Measurements from ENCODE around the gene SHOX.

DNA sequence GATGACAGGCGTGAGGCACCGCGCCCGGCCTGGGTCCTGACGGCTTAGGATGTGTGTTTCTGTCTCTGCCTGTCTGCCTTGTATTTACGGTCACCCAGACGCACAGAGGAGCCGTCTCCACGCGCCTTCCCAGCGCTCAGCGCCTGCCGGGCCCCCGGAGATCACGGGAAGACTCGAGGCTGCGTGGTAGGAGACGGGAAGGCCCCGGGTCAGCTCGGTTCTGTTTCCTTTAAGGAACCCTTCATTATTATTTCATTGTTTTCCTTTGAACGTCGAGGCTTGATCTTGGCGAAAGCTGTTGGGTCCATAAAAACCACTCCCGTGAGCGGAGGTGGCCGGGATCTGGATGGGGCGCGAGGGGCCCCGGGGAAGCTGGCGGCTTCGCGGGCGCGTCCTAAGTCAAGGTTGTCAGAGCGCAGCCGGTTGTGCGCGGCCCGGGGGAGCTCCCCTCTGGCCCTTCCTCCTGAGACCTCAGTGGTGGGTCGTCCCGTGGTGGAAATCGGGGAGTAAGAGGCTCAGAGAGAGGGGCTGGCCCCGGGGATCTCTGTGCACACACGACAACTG is 1.3 kb downstream of the SHOX start:
- TF ChIP-seq POLR2A (IDR thresholded peaks at IDR 0.05) (no peak), POLR2AphosphoS5 (IDR thresholded peaks at IDR 0.05) (no peak)
- TF ChIP-seq, protein P1, sequence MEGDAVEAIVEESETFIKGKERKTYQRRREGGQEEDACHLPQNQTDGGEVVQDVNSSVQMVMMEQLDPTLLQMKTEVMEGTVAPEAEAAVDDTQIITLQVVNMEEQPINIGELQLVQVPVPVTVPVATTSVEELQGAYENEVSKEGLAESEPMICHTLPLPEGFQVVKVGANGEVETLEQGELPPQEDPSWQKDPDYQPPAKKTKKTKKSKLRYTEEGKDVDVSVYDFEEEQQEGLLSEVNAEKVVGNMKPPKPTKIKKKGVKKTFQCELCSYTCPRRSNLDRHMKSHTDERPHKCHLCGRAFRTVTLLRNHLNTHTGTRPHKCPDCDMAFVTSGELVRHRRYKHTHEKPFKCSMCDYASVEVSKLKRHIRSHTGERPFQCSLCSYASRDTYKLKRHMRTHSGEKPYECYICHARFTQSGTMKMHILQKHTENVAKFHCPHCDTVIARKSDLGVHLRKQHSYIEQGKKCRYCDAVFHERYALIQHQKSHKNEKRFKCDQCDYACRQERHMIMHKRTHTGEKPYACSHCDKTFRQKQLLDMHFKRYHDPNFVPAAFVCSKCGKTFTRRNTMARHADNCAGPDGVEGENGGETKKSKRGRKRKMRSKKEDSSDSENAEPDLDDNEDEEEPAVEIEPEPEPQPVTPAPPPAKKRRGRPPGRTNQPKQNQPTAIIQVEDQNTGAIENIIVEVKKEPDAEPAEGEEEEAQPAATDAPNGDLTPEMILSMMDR (IDR thresholded peaks at IDR 0.05) = no peak

All from upper lobe of left lung (tissue), 4 donors.